Upper lobe of left lung (tissue), 6 donors: ENCODE data around the gene CDYL. TPM values are rescaled to one million over a fixed set of nuclear protein-coding genes. Genes with fewer than 3 reads are reported as not detected.

Experiments used
- ATAC-seq, 2 donors: fragments of 200-7000 bp; cut with Tn5 transposase; one replicate each; pipeline ENCODE4 v1.9.1; 2022; ENCODE audit warnings: mild to moderate bottlenecking in 2 of 2, moderate library complexity in 2 of 2; ENCODE audit not compliant: low FRiP score in 2 of 2
- DNase-seq, 2 donors: peaks; one replicate each; pipeline ENCODE4 v3.0.0-alpha.2; 2019 to 2020
- H3K27ac ChIP-seq, 4 donors: fragments of 200-600 bp; sonication (generic); one replicate each; pipeline ENCODE4 v1.5.1; 2016 to 2019
- H3K27me3 ChIP-seq, 4 donors: fragments of 200-600 bp; sonication (generic); one replicate each; pipeline ENCODE4 v1.5.1; 2017 to 2019
- H3K36me3 ChIP-seq, 4 donors: fragments of 200-600 bp; sonication (generic); one replicate each; pipeline ENCODE4 v1.5.1; 2016 to 2019
- H3K4me1 ChIP-seq, 4 donors: fragments of 200-600 bp; sonication (generic); one replicate each; pipeline ENCODE4 v1.5.1; 2018 to 2019
- H3K4me3 ChIP-seq, 4 donors: fragments of 200-600 bp; sonication (generic); one replicate each; pipeline ENCODE4 v1.5.1; 2017 to 2019; ENCODE audit warnings: mild to moderate bottlenecking in 2 of 4, moderate library complexity in 1 of 4
- H3K9me3 ChIP-seq, 4 donors: fragments of 200-600 bp; sonication (generic); one replicate each; pipeline ENCODE4 v1.5.1; 2018 to 2019
- CTCF ChIP-seq, 6 experiments: fragments of 450-650 bp in 4 of 6; fragments of 200-600 bp in 2 of 6; sonication (generic) in 2 of 6; IDR thresholded peaks; one replicate each; pipeline ENCODE4 v1.5.1; 2016 to 2019; ENCODE audit warnings: antibody characterized with exemption in 6 of 6
- EP300 ChIP-seq, 4 donors: sonication (generic); formaldehyde crosslinking; IDR thresholded peaks; one replicate each; pipeline ENCODE4 v1.5.1; 2017; ENCODE audit warnings: antibody characterized with exemption in 4 of 4, control low read depth in 2 of 4
- POLR2A ChIP-seq, 4 donors: fragments of 450-650 bp; IDR thresholded peaks; one replicate each; pipeline ENCODE4 v1.5.1; 2016 to 2017; ENCODE audit warnings: antibody characterized with exemption in 4 of 4, mild to moderate bottlenecking in 2 of 4
- POLR2AphosphoS5 ChIP-seq, 2 donors: sonication (generic); formaldehyde crosslinking; IDR thresholded peaks; one replicate each; pipeline ENCODE4 v1.5.1; 2017; ENCODE audit warnings: antibody characterized with exemption in 2 of 2
- WGBS, 2 donors: methylation state at CpG; one replicate each; pipeline ENCODE4 v1.1.5; 2017 to 2018; 5-methylcytosine and 5-hydroxymethylcytosine counted together
- total RNA-seq, 6 donors: library from RNA; depleted of rRNA in 4 of 6; stranded (reverse); fragments of >200 nt in 4 of 6; gene quantifications; one replicate each; pipeline versions ENCODE4 v1.1.0 to v1.2.1, GENCODE V29; 2016 to 2021
- donor health status: DM: no; HTN: no; CAD: no; lungs with moderate emphysema.
- donor health status: DM: no; HTN: yes; CAD: no; lungs with severe emphysema.

CDYL gene
- total RNA-seq, 6 donors from 2014 or later: 17.6 to 48.9 (median 32.9) TPM

- Histone ChIP-seq H3K9me3 (no peaks in the 10 kb centered on the region), H3K27me3 (no peaks in the 10 kb centered on the region), H3K4me1 (peaks cover under 1 to 23% (median 9%) of the 10 kb centered on the region in 4 donors), H3K27ac (no peak overlapping the region), H3K36me3 (no peaks in the 10 kb centered on the region), H3K4me3 (no peak overlapping the region)
- 82 to 91% methylated on average over 16 of the region's 16 CpGs for WGBS, 2 donors
- ATAC-seq (no peak), DNase-seq (no peak)
- TF ChIP-seq EP300 (IDR thresholded peaks at IDR 0.05) (no peak), CTCF (IDR thresholded peaks at IDR 0.05) (no peak), POLR2AphosphoS5 (IDR thresholded peaks at IDR 0.05) (no peak), POLR2A (IDR thresholded peaks at IDR 0.05) (no peak)
Observed at GRCh38 chr6:4853782-4854511, 77.7 kb downstream of the CDYL start.

GRCh38 chr6:4856785-4857184 is 80.6 kb downstream of the CDYL start:
- TF ChIP-seq EP300 (IDR thresholded peaks at IDR 0.05) (no peak), CTCF (IDR thresholded peaks at IDR 0.05) (no peak), POLR2A (IDR thresholded peaks at IDR 0.05) (no peak), POLR2AphosphoS5 (IDR thresholded peaks at IDR 0.05) (no peak)
- Histone ChIP-seq H3K27ac (no peak overlapping the region), H3K36me3 (no peaks in the 10 kb centered on the region), H3K4me1 (peaks cover 0 to 22% (median 2%) of the 10 kb centered on the region in 4 donors), H3K9me3 (no peaks in the 10 kb centered on the region), H3K4me3 (no peak overlapping the region), H3K27me3 (no peaks in the 10 kb centered on the region)
- ATAC-seq (no peak), DNase-seq (no peak)
- 86 to 97% methylated on average over 3 of the region's 3 CpGs for WGBS, 2 donors

GRCh38 chr6:4858194-4859015 is 82.2 kb downstream of the CDYL start:
- TF ChIP-seq EP300 (IDR thresholded peaks at IDR 0.05): no peak
- no peak for TF ChIP-seq POLR2AphosphoS5 (IDR thresholded peaks at IDR 0.05)
- no peak for TF ChIP-seq CTCF (IDR thresholded peaks at IDR 0.05)
- TF ChIP-seq POLR2A (IDR thresholded peaks at IDR 0.05): no peak
- DNase-seq (peak in 1 of 2 donors; percentile 43), ATAC-seq (peak in 1 of 2 donors; percentile 39)
- Histone ChIP-seq H3K27me3 (no peaks in the 10 kb centered on the region), H3K4me1 (peaks cover 0 to 22% (median 2%) of the 10 kb centered on the region in 4 donors), H3K27ac (no peak overlapping the region), H3K4me3 (no peak overlapping the region), H3K36me3 (no peaks in the 10 kb centered on the region), H3K9me3 (no peaks in the 10 kb centered on the region)
- 75 to 79% methylated on average over 6 to 8 of the region's 8 CpGs for whole genome bisulfite sequencing, 2 donors

GRCh38 chr6:4860387-4860786 is 84.2 kb downstream of the CDYL start:
- ATAC-seq: no peak
- H3K4me3 ChIP-seq: no peak overlapping the region
- H3K9me3 ChIP-seq: peaks cover 0 to 3% (median 0%) of the 10 kb centered on the region in 4 donors
- DNase-seq: no peak
- H3K4me1 ChIP-seq: peaks cover 0 to 18% (median 2%) of the 10 kb centered on the region in 4 donors
- no peak overlapping the region for H3K27ac ChIP-seq
- no peaks in the 10 kb centered on the region for H3K36me3 ChIP-seq
- WGBS, 2 donors: 94 to 98% methylated on average over 2 of the region's 2 CpGs
- TF ChIP-seq POLR2A (IDR thresholded peaks at IDR 0.05): no peak
- TF ChIP-seq CTCF (IDR thresholded peaks at IDR 0.05): no peak
- TF ChIP-seq POLR2AphosphoS5 (IDR thresholded peaks at IDR 0.05): no peak
- no peak for TF ChIP-seq EP300 (IDR thresholded peaks at IDR 0.05)
- no peaks in the 10 kb centered on the region for H3K27me3 ChIP-seq
